Uterus (tissue), 4 donors: ENCODE results near the gene RBBP8. TPM values are rescaled to one million over a fixed set of nuclear protein-coding genes. Genes with fewer than 3 reads are reported as not detected.

Experiments used
- DNase-seq, 2 donors: peaks; one replicate each; pipeline ENCODE4 v3.0.0-alpha.2; 2019 to 2020
- H3K27ac ChIP-seq, 2 donors: fragments of 200-600 bp; sonication (generic); 1 replicate in 1 of 2; 2 replicates in 1 of 2; pipeline ENCODE4 v1.5.1; 2016 to 2018
- H3K27me3 ChIP-seq, 2 donors: fragments of 200-600 bp; sonication (generic); one replicate each; pipeline ENCODE4 v1.5.1; 2018 to 2019; ENCODE audit warnings: control low read depth in 1 of 2
- H3K36me3 ChIP-seq, 2 donors: fragments of 200-600 bp; sonication (generic); one replicate each; pipeline ENCODE4 v1.5.1; 2019; ENCODE audit warnings: control low read depth in 1 of 2
- H3K4me1 ChIP-seq, 2 donors: fragments of 200-600 bp; sonication (generic); one replicate each; pipeline ENCODE4 v1.5.1; 2018 to 2019; ENCODE audit warnings: control low read depth in 1 of 2
- H3K4me3 ChIP-seq, 2 donors: fragments of 200-600 bp; sonication (generic); 1 replicate in 1 of 2; 2 replicates in 1 of 2; pipeline ENCODE4 v1.5.1; 2018 to 2019; ENCODE audit warnings: mild to moderate bottlenecking in 1 of 2
- H3K9me3 ChIP-seq, 2 donors: fragments of 200-600 bp; sonication (generic); one replicate each; pipeline ENCODE4 v1.5.1; 2019; ENCODE audit warnings: control low read depth in 1 of 2
- CTCF ChIP-seq, 4 experiments: fragments of 200-600 bp in 2 of 4; fragments of 450-650 bp in 2 of 4; sonication (generic) in 2 of 4; IDR thresholded peaks; one replicate each; pipeline ENCODE4 v1.5.1; 2016 to 2019; ENCODE audit warnings: antibody characterized with exemption in 4 of 4, mild to moderate bottlenecking in 2 of 4, moderate library complexity in 1 of 4
- POLR2A ChIP-seq, 2 donors: fragments of 450-650 bp; IDR thresholded peaks; one replicate each; pipeline ENCODE4 v1.6.1; 2016; ENCODE audit warnings: antibody characterized with exemption in 2 of 2, mild to moderate bottlenecking in 1 of 2, moderate library complexity in 1 of 2
- intact Hi-C: fragments of 100-400 bp; cut with DNase I; formaldehyde crosslinking; loops from one replicate; pipeline ENCODE4 v1.15.1; 2023; ENCODE audit warnings: low total_unique reads
- total RNA-seq, 4 donors: library from RNA; depleted of rRNA in 3 of 4; stranded (reverse); fragments of >200 nt in 3 of 4; gene quantifications; one replicate each; pipeline versions ENCODE4 v1.1.0 to v1.2.4, GENCODE V29; 2014 to 2023
- donor health status: DM: yes; HTN: yes; CAD: no.

The RBBP8 gene
- total RNA-seq, 4 donors from 2014 or later: 34.8 to 43.5 (median 43.3) TPM

- intact Hi-C loops: loop anchor here (10.0 kb wide), 1 partner anchor 168 kb away; no protein-coding TSS in a partner anchor
- Histone ChIP-seq H3K9me3 (no peaks in the 10 kb centered on the region), H3K4me3 (no peak overlapping the region), H3K4me1 (no peaks in the 10 kb centered on the region), H3K27me3 (no peaks in the 10 kb centered on the region), H3K27ac (peak overlapping the region in 1 of 2 donors; percentile 14), H3K36me3 (no peaks in the 10 kb centered on the region)
- TF ChIP-seq CTCF (IDR thresholded peaks at IDR 0.05): peak; percentile 51 to 67 (median 60)
- no peak for TF ChIP-seq POLR2A (IDR thresholded peaks at IDR 0.05)
- no peak for DNase-seq
Measured at GRCh38 chr18:22983175-22983574, 50.0 kb downstream of the RBBP8 start.

GRCh38 chr18:22985250-22985649, 52.1 kb downstream of the RBBP8 start:
- Histone ChIP-seq H3K27ac (no peak overlapping the region), H3K4me1 (no peaks in the 10 kb centered on the region), H3K36me3 (no peaks in the 10 kb centered on the region), H3K4me3 (no peak overlapping the region), H3K27me3 (no peaks in the 10 kb centered on the region), H3K9me3 (no peaks in the 10 kb centered on the region)
- intact Hi-C loops: loop anchor here (10.0 kb wide), 1 partner anchor 170 kb away; no protein-coding TSS in a partner anchor
- DNase-seq: no peak
- TF ChIP-seq POLR2A (IDR thresholded peaks at IDR 0.05): no peak
- no peak for TF ChIP-seq CTCF (IDR thresholded peaks at IDR 0.05)

- no peaks in the 10 kb centered on the region for H3K27me3 ChIP-seq
- H3K36me3 ChIP-seq: no peaks in the 10 kb centered on the region
- intact Hi-C loops: loop anchor here (10.0 kb wide), 1 partner anchor 173 kb away; no protein-coding TSS in a partner anchor
- no peaks in the 10 kb centered on the region for H3K4me1 ChIP-seq
- no peak overlapping the region for H3K4me3 ChIP-seq
- no peak overlapping the region for H3K27ac ChIP-seq
- TF ChIP-seq CTCF (IDR thresholded peaks at IDR 0.05) (no peak), POLR2A (IDR thresholded peaks at IDR 0.05) (no peak)
- DNase-seq: no peak
- no peaks in the 10 kb centered on the region for H3K9me3 ChIP-seq
Measured at GRCh38 chr18:22987547-22988189, 54.5 kb downstream of the RBBP8 start.

GRCh38 chr18:22988208-22988607, 55.1 kb downstream of the RBBP8 start:
- Histone ChIP-seq H3K36me3 (no peaks in the 10 kb centered on the region), H3K4me3 (no peak overlapping the region), H3K4me1 (no peaks in the 10 kb centered on the region), H3K27me3 (no peaks in the 10 kb centered on the region), H3K9me3 (no peaks in the 10 kb centered on the region), H3K27ac (no peak overlapping the region)
- TF ChIP-seq POLR2A (IDR thresholded peaks at IDR 0.05) (no peak), CTCF (IDR thresholded peaks at IDR 0.05) (no peak)
- intact Hi-C loops: loop anchor here (10.0 kb wide), 1 partner anchor 173 kb away; no protein-coding TSS in a partner anchor
- DNase-seq: no peak

- no peak overlapping the region for H3K27ac ChIP-seq
- no peaks in the 10 kb centered on the region for H3K4me1 ChIP-seq
- intact Hi-C loops: no loop called here
- no peaks in the 10 kb centered on the region for H3K9me3 ChIP-seq
- TF ChIP-seq POLR2A (IDR thresholded peaks at IDR 0.05) (no peak), CTCF (IDR thresholded peaks at IDR 0.05) (no peak)
- H3K36me3 ChIP-seq: no peaks in the 10 kb centered on the region
- no peak for DNase-seq
- no peaks in the 10 kb centered on the region for H3K27me3 ChIP-seq
- no peak overlapping the region for H3K4me3 ChIP-seq
Measured at GRCh38 chr18:22998344-22998743, 65.2 kb downstream of the RBBP8 start.
